Sigmoid colon (tissue), 3 donors: ENCODE measurements around the gene SPDYE2.
"Not testable (repeated sequence)": the region's sequence is repeated elsewhere in the genome, so short reads cannot be mapped to it uniquely, and the experiment has no call there.

Experiments
- POLR2A ChIP-seq, 2 donors: fragments of 450-650 bp; IDR thresholded peaks; one replicate each; pipeline ENCODE4 v1.6.1; 2016; ENCODE audit warnings: antibody characterized with exemption in 2 of 2, mild to moderate bottlenecking in 2 of 2, moderate library complexity in 2 of 2
- TF ChIP-seq, protein P1 (sequence below), 4 experiments: fragments of 450-650 bp in 3 of 4; fragments of 200-600 bp in 1 of 4; IDR thresholded peaks; one replicate each; pipeline ENCODE4 v1.5.1; 2016 to 2019; ENCODE audit warnings: antibody characterized with exemption in 4 of 4, mild to moderate bottlenecking in 3 of 4, moderate library complexity in 2 of 4

- TF ChIP-seq, protein P1, sequence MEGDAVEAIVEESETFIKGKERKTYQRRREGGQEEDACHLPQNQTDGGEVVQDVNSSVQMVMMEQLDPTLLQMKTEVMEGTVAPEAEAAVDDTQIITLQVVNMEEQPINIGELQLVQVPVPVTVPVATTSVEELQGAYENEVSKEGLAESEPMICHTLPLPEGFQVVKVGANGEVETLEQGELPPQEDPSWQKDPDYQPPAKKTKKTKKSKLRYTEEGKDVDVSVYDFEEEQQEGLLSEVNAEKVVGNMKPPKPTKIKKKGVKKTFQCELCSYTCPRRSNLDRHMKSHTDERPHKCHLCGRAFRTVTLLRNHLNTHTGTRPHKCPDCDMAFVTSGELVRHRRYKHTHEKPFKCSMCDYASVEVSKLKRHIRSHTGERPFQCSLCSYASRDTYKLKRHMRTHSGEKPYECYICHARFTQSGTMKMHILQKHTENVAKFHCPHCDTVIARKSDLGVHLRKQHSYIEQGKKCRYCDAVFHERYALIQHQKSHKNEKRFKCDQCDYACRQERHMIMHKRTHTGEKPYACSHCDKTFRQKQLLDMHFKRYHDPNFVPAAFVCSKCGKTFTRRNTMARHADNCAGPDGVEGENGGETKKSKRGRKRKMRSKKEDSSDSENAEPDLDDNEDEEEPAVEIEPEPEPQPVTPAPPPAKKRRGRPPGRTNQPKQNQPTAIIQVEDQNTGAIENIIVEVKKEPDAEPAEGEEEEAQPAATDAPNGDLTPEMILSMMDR (IDR thresholded peaks at IDR 0.05), result not testable (repeated sequence)
- not testable (repeated sequence) for TF ChIP-seq POLR2A (IDR thresholded peaks at IDR 0.05)
Observed at GRCh38 chr7:102574607-102575006, 23.6 kb downstream of the SPDYE2 start.
